ENCODE data around the gene PKD2L2.

Gene PKD2L2

GRCh38 chr5:137890845-137891244 lies 1.6 kb downstream of the PKD2L2 start:
- no peaks in the 10 kb centered on the region for H3K27me3 ChIP-seq (ENCODE audit: control insufficient read depth in 1 of 2, insufficient read depth in 2 of 2, low read length in 2 of 2)
- no peaks in the 10 kb centered on the region for H3K9me3 ChIP-seq (ENCODE audit: control insufficient read depth in 2 of 2, low read length in 2 of 2)
- no peak overlapping the region for H3K27ac ChIP-seq (ENCODE audit: low read length)
- H3K4me3 ChIP-seq (ENCODE audit: low read length in 2 of 2) = no peak overlapping the region
- H3K4me1 ChIP-seq (ENCODE audit: control insufficient read depth, insufficient read depth, low read length) = peaks cover 8% of the 10 kb centered on the region
- H3K9ac ChIP-seq (ENCODE audit: low read length in 2 of 2) = no peak overlapping the region
- no peaks in the 10 kb centered on the region for H3K36me3 ChIP-seq (ENCODE audit: control insufficient read depth in 2 of 2, insufficient read depth in 2 of 2, low read length in 2 of 2)

- no peak overlapping the region for H3K4me3 ChIP-seq (ENCODE audit: low read length in 2 of 2)
- H3K27ac ChIP-seq (ENCODE audit: low read length) = no peak overlapping the region
- no peaks in the 10 kb centered on the region for H3K27me3 ChIP-seq (ENCODE audit: control insufficient read depth in 1 of 2, insufficient read depth in 2 of 2, low read length in 2 of 2)
- H3K9me3 ChIP-seq (ENCODE audit: control insufficient read depth in 2 of 2, low read length in 2 of 2) = no peaks in the 10 kb centered on the region
- H3K9ac ChIP-seq (ENCODE audit: low read length in 2 of 2) = no peak overlapping the region
- no peaks in the 10 kb centered on the region for H3K36me3 ChIP-seq (ENCODE audit: control insufficient read depth in 2 of 2, insufficient read depth in 2 of 2, low read length in 2 of 2)
- peaks cover 8% of the 10 kb centered on the region for H3K4me1 ChIP-seq (ENCODE audit: control insufficient read depth, insufficient read depth, low read length)
Observed at GRCh38 chr5:137891849-137892248, 2.6 kb downstream of the PKD2L2 start.

DNA sequence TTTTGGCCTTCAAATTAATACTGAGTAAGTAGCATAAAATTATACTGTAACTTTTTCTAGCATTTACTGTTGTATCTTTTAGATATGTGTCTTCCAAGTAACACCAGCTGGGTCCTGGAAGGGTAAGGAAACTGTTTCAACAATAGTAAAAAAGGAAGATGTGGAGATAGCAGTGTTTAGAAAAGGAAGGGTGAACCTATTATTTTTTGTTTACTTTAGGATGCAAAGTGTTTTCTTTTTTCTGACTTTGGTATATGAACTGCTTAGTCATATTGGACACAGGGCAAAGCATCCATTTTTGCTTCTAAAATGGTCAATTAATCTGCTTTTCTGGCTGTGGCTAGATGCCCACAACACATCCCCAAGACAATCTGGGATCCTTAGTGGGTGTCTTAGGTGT lies 5.3 kb downstream of the PKD2L2 start:
- no peak overlapping the region for H3K27ac ChIP-seq (ENCODE audit: low read length)
- no peaks in the 10 kb centered on the region for H3K9me3 ChIP-seq (ENCODE audit: control insufficient read depth in 2 of 2, low read length in 2 of 2)
- no peaks in the 10 kb centered on the region for H3K27me3 ChIP-seq (ENCODE audit: control insufficient read depth in 1 of 2, insufficient read depth in 2 of 2, low read length in 2 of 2)
- H3K4me1 ChIP-seq (ENCODE audit: control insufficient read depth, insufficient read depth, low read length) = peaks cover 2% of the 10 kb centered on the region
- no peak overlapping the region for H3K4me3 ChIP-seq (ENCODE audit: low read length in 2 of 2)
- H3K36me3 ChIP-seq (ENCODE audit: control insufficient read depth in 2 of 2, insufficient read depth in 2 of 2, low read length in 2 of 2) = no peaks in the 10 kb centered on the region
- H3K9ac ChIP-seq (ENCODE audit: low read length in 2 of 2) = no peak overlapping the region

DNA sequence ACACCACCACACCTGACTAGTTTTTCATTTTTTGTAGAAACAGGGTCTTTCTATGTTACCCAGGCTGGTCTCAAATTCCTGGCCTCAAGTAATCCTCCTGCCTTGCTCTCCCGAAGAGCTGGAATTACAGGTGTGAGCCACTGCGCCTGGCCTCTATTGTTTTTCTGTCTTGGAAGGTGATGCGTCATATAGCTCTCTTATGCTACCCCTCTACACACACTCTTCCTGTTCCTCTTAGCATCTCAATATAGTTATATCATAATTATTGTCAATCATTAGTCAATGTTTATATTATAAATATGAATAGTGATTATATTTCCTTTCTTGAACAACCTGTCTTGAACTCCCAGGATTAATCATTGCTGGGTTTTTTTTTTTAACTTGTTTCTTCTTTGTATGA lies 7.3 kb downstream of the PKD2L2 start:
- Histone ChIP-seq H3K9me3 (ENCODE audit: control insufficient read depth in 2 of 2, low read length in 2 of 2) (no peaks in the 10 kb centered on the region), H3K4me3 (ENCODE audit: low read length in 2 of 2) (no peak overlapping the region), H3K4me1 (ENCODE audit: control insufficient read depth, insufficient read depth, low read length) (no peaks in the 10 kb centered on the region), H3K27ac (ENCODE audit: low read length) (no peak overlapping the region), H3K27me3 (ENCODE audit: control insufficient read depth in 1 of 2, insufficient read depth in 2 of 2, low read length in 2 of 2) (no peaks in the 10 kb centered on the region), H3K36me3 (ENCODE audit: control insufficient read depth in 2 of 2, insufficient read depth in 2 of 2, low read length in 2 of 2) (no peaks in the 10 kb centered on the region), H3K9ac (ENCODE audit: low read length in 2 of 2) (no peak overlapping the region)

DNA sequence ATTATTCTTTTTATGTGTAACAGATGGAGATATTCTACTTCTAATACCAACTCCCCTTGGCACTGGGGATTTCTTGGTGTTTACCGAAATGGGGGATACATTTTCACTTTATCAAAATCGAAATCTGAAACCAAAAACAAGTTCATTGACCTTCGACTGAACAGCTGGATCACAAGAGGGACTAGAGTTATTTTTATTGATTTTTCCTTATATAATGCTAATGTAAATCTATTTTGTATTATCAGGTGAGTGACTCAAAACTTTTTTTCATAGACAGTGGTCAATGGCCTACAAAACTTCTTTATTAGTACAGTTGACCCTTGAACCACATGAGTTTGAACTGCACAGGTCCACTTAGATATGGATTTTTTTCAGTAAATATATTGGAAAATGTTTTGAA lies 10.2 kb downstream of the PKD2L2 start:
- Histone ChIP-seq H3K9me3 (ENCODE audit: control insufficient read depth in 2 of 2, low read length in 2 of 2) (no peaks in the 10 kb centered on the region), H3K4me3 (ENCODE audit: low read length in 2 of 2) (no peak overlapping the region), H3K36me3 (ENCODE audit: control insufficient read depth in 2 of 2, insufficient read depth in 2 of 2, low read length in 2 of 2) (no peaks in the 10 kb centered on the region), H3K27me3 (ENCODE audit: control insufficient read depth in 1 of 2, insufficient read depth in 2 of 2, low read length in 2 of 2) (no peaks in the 10 kb centered on the region), H3K9ac (ENCODE audit: low read length in 2 of 2) (no peak overlapping the region), H3K4me1 (ENCODE audit: control insufficient read depth, insufficient read depth, low read length) (no peaks in the 10 kb centered on the region), H3K27ac (ENCODE audit: low read length) (no peak overlapping the region)

DNA sequence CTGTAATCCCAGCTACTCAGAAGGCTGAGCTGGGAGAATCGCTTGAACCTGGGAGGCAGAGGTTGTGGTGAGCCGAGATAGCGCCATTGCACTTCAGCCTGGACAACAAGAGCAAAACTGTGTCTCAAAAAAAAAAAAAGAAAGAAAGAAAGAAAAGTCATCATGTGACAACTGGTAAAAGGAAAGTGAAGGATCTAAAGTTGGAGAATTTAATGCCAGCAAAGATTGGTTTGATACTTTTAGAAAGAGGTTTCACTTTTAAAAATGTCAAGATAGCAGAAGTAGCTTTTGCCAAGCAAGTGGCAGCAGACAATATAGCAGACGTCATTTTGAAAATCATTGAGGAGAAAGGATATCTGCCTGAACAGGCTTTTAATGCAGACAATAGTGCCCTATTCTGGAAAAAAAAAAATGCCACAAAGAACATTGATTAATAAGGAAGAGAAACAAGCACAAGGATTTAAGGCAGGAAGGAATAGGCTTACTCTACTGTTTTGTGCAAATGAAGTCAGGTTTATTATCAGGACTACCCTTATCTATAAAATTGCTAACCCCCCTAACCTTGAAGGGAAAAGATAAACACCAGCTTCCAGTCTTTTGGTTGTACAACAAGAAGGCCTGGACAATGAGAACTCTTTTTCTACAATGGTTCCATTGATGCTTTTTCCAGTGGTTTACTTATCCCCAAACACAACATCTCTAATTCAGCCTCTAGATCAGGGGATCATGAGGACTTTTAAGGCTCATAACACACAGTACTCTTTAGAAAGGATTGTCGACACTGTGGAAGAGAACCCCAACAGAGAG lies 12.0 kb downstream of the PKD2L2 start:
- Histone ChIP-seq H3K9me3 (ENCODE audit: control insufficient read depth in 2 of 2, low read length in 2 of 2) (no peaks in the 10 kb centered on the region), H3K4me3 (ENCODE audit: low read length in 2 of 2) (no peak overlapping the region), H3K27ac (ENCODE audit: low read length) (no peak overlapping the region), H3K27me3 (ENCODE audit: control insufficient read depth in 1 of 2, insufficient read depth in 2 of 2, low read length in 2 of 2) (no peaks in the 10 kb centered on the region), H3K4me1 (ENCODE audit: control insufficient read depth, insufficient read depth, low read length) (no peaks in the 10 kb centered on the region), H3K36me3 (ENCODE audit: control insufficient read depth in 2 of 2, insufficient read depth in 2 of 2, low read length in 2 of 2) (no peaks in the 10 kb centered on the region), H3K9ac (ENCODE audit: low read length in 2 of 2) (no peak overlapping the region)

DNA sequence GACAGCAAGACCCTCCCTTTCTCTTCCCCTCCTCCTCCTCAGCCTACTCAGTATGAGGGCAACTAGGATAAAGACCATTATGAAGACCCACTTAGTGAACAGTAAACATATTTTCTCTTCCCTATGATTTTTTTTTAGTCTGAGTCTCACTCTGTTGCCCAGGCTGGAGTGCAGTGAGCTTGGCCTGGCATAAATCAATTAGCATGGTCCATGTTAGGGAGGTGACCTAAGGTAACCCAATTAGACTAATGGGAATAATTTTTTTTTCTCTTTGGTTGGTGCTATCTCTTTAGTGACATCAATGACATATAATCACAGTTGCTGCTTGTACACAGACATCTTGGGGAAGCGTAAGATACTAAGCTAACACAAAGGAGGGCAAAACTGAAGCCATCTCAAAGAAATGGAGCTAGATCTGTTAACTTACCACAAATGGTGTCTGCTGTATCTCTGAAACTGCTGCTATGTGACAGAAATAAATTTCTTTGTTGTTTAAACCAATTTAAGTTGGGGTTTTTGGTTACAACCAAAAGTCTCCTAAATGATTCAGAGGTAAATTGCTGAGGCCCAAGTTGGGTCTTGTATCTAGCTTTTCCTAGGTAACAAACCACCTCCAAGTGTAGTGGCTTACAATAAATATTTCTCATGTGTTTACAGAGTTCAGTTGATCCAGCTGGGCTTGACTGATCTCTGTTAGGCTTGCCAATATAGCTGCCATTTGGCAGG lies 13.3 kb downstream of the PKD2L2 start:
- Histone ChIP-seq H3K9me3 (ENCODE audit: control insufficient read depth in 2 of 2, low read length in 2 of 2) (no peaks in the 10 kb centered on the region), H3K27ac (ENCODE audit: low read length) (no peak overlapping the region), H3K4me3 (ENCODE audit: low read length in 2 of 2) (no peak overlapping the region), H3K4me1 (ENCODE audit: control insufficient read depth, insufficient read depth, low read length) (no peaks in the 10 kb centered on the region), H3K27me3 (ENCODE audit: control insufficient read depth in 1 of 2, insufficient read depth in 2 of 2, low read length in 2 of 2) (no peaks in the 10 kb centered on the region), H3K9ac (ENCODE audit: low read length in 2 of 2) (no peak overlapping the region), H3K36me3 (ENCODE audit: control insufficient read depth in 2 of 2, insufficient read depth in 2 of 2, low read length in 2 of 2) (no peaks in the 10 kb centered on the region)

DNA sequence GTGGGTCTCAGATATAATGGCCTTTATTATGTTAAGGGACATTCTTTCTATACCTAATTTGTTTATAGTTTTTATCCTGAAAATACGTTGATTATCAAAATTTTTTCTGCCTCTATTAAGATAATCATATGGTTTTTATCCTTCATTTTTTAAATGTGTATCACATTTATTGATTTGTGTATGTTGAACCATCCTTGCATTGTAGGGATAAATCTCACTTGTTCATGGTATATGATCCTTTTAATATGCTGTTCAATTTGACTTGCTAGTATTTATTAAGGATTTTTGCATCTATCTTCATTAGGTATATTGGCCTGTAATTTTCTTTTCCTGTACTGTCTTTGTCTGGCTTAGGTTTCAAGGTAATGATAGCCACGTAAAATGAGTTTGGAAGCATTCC lies 25.5 kb downstream of the PKD2L2 start:
- no peaks in the 10 kb centered on the region for H3K4me1 ChIP-seq (ENCODE audit: control insufficient read depth, insufficient read depth, low read length)
- H3K9ac ChIP-seq (ENCODE audit: low read length in 2 of 2) = no peak overlapping the region
- no peaks in the 10 kb centered on the region for H3K36me3 ChIP-seq (ENCODE audit: control insufficient read depth in 2 of 2, insufficient read depth in 2 of 2, low read length in 2 of 2)
- no peak overlapping the region for H3K4me3 ChIP-seq (ENCODE audit: low read length in 2 of 2)
- no peaks in the 10 kb centered on the region for H3K9me3 ChIP-seq (ENCODE audit: control insufficient read depth in 2 of 2, low read length in 2 of 2)
- no peaks in the 10 kb centered on the region for H3K27me3 ChIP-seq (ENCODE audit: control insufficient read depth in 1 of 2, insufficient read depth in 2 of 2, low read length in 2 of 2)
- H3K27ac ChIP-seq (ENCODE audit: low read length) = no peak overlapping the region

DNA sequence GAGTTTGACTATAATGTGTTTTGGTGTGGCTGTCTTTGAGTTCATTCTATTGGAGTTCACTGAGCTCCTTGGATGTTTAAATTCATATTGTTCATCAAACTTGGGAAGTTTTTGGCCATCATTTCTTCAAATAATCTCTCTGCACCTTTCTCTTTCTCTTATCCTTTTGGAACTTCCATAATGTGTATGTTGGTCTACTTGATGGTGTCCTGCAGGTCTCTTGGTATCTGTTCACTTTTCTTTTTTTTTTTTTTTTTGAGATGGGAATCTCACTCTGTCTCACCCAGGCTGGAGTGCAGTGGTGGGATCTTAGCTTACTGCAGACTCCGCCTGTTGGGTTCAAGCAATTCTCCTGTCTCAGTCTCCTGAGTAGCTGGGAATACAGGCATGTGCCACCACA lies 27.7 kb downstream of the PKD2L2 start:
- no peaks in the 10 kb centered on the region for H3K9me3 ChIP-seq (ENCODE audit: control insufficient read depth in 2 of 2, low read length in 2 of 2)
- H3K4me1 ChIP-seq (ENCODE audit: control insufficient read depth, insufficient read depth, low read length) = no peaks in the 10 kb centered on the region
- H3K4me3 ChIP-seq (ENCODE audit: low read length in 2 of 2) = no peak overlapping the region
- no peak overlapping the region for H3K9ac ChIP-seq (ENCODE audit: low read length in 2 of 2)
- H3K27me3 ChIP-seq (ENCODE audit: control insufficient read depth in 1 of 2, insufficient read depth in 2 of 2, low read length in 2 of 2) = no peaks in the 10 kb centered on the region
- no peaks in the 10 kb centered on the region for H3K36me3 ChIP-seq (ENCODE audit: control insufficient read depth in 2 of 2, insufficient read depth in 2 of 2, low read length in 2 of 2)
- no peak overlapping the region for H3K27ac ChIP-seq (ENCODE audit: low read length)

GRCh38 chr5:137921931-137922330 lies 32.7 kb downstream of the PKD2L2 start:
- H3K27me3 ChIP-seq (ENCODE audit: control insufficient read depth in 1 of 2, insufficient read depth in 2 of 2, low read length in 2 of 2) = no peaks in the 10 kb centered on the region
- no peaks in the 10 kb centered on the region for H3K9me3 ChIP-seq (ENCODE audit: control insufficient read depth in 2 of 2, low read length in 2 of 2)
- no peaks in the 10 kb centered on the region for H3K36me3 ChIP-seq (ENCODE audit: control insufficient read depth in 2 of 2, insufficient read depth in 2 of 2, low read length in 2 of 2)
- no peaks in the 10 kb centered on the region for H3K4me1 ChIP-seq (ENCODE audit: control insufficient read depth, insufficient read depth, low read length)
- no peak overlapping the region for H3K9ac ChIP-seq (ENCODE audit: low read length in 2 of 2)
- no peak overlapping the region for H3K4me3 ChIP-seq (ENCODE audit: low read length in 2 of 2)
- no peak overlapping the region for H3K27ac ChIP-seq (ENCODE audit: low read length)

- Histone ChIP-seq H3K4me1 (ENCODE audit: control insufficient read depth, insufficient read depth, low read length) (no peaks in the 10 kb centered on the region), H3K4me3 (ENCODE audit: low read length in 2 of 2) (no peak overlapping the region), H3K9me3 (ENCODE audit: control insufficient read depth in 2 of 2, low read length in 2 of 2) (no peaks in the 10 kb centered on the region), H3K27ac (ENCODE audit: low read length) (no peak overlapping the region), H3K36me3 (ENCODE audit: control insufficient read depth in 2 of 2, insufficient read depth in 2 of 2, low read length in 2 of 2) (no peaks in the 10 kb centered on the region), H3K27me3 (ENCODE audit: control insufficient read depth in 1 of 2, insufficient read depth in 2 of 2, low read length in 2 of 2) (no peaks in the 10 kb centered on the region), H3K9ac (ENCODE audit: low read length in 2 of 2) (no peak overlapping the region)
Observed at GRCh38 chr5:137923856-137924255, 34.6 kb downstream of the PKD2L2 start.

Measured in stomach smooth muscle (tissue), 2 donors.